ENCODE data around the gene KRTAP5-2. TPM values are rescaled to one million over a fixed set of nuclear protein-coding genes. Genes with fewer than 3 reads are reported as not detected.
A peak's percentile ranks its signal among the peaks of the same experiment; 100 is the strongest.

Gene KRTAP5-2
- total RNA-seq, 4 donors from 2014 or later, result not detected

GRCh38 chr11:1555713-1556153 lies 42.4 kb downstream of the KRTAP5-2 start:
- Histone ChIP-seq H3K27me3 (peaks cover 0 to 77% (median 0%) of the 10 kb centered on the region in 4 donors), H3K36me3 (no peaks in the 10 kb centered on the region), H3K9me3 (no peaks in the 10 kb centered on the region), H3K27ac (no peak overlapping the region), H3K4me3 (no peak overlapping the region), H3K4me1 (peaks cover 23 to 48% (median 27%) of the 10 kb centered on the region in 3 donors)
- WGBS, 2 donors, result 67 to 73% methylated on average over 1 to 6 of the region's 9 CpGs
- no peak for DNase-seq
- no peak for TF ChIP-seq CTCF (IDR thresholded peaks at IDR 0.05)
- TF ChIP-seq POLR2A (IDR thresholded peaks at IDR 0.05), result no peak
- intact Hi-C loops (cut with DNase I), result no loop called here

- H3K27ac ChIP-seq, result no peak overlapping the region
- no peak for DNase-seq
- TF ChIP-seq CTCF (IDR thresholded peaks at IDR 0.05), result no peak
- no peak for TF ChIP-seq POLR2A (IDR thresholded peaks at IDR 0.05)
- H3K4me3 ChIP-seq, result no peak overlapping the region
- intact Hi-C loops (cut with DNase I), result no loop called here
- WGBS, 2 donors, result 57 to 74% methylated on average over 4 of the region's 13 CpGs
- peaks cover 0 to 74% (median 0%) of the 10 kb centered on the region in 4 donors for H3K27me3 ChIP-seq
- peaks cover 23 to 47% (median 27%) of the 10 kb centered on the region in 3 donors for H3K4me1 ChIP-seq
- H3K9me3 ChIP-seq, result no peaks in the 10 kb centered on the region
- no peaks in the 10 kb centered on the region for H3K36me3 ChIP-seq
Observed at GRCh38 chr11:1554981-1555712, 42.9 kb downstream of the KRTAP5-2 start.

GRCh38 chr11:1553808-1554594 lies 44.1 kb downstream of the KRTAP5-2 start:
- DNase-seq, result no peak
- H3K9me3 ChIP-seq, result no peaks in the 10 kb centered on the region
- peak overlapping the region in 1 of 4 donors; percentile 5 for H3K27ac ChIP-seq
- no peaks in the 10 kb centered on the region for H3K36me3 ChIP-seq
- 31 to 37% methylated on average over 6 to 9 of the region's 20 CpGs for WGBS, 2 donors
- H3K4me3 ChIP-seq, result no peak overlapping the region
- peaks cover 0 to 74% (median 0%) of the 10 kb centered on the region in 4 donors for H3K27me3 ChIP-seq
- intact Hi-C loops (cut with DNase I), result no loop called here
- TF ChIP-seq CTCF (IDR thresholded peaks at IDR 0.05) (peak in 2 of 6 experiments; percentile 29 to 44), POLR2A (IDR thresholded peaks at IDR 0.05) (no peak)
- peaks cover 15 to 35% (median 16%) of the 10 kb centered on the region in 3 donors for H3K4me1 ChIP-seq

- no peak for TF ChIP-seq POLR2A (IDR thresholded peaks at IDR 0.05)
- no peak for TF ChIP-seq CTCF (IDR thresholded peaks at IDR 0.05)
- Histone ChIP-seq H3K27ac (peak overlapping the region in 2 of 4 donors; percentile 43 to 78), H3K9me3 (no peaks in the 10 kb centered on the region), H3K27me3 (peaks cover 4 to 78% (median 7%) of the 10 kb centered on the region in 4 donors), H3K36me3 (no peaks in the 10 kb centered on the region), H3K4me1 (peaks cover 30 to 50% (median 32%) of the 10 kb centered on the region in 3 donors), H3K4me3 (no peak overlapping the region)
- 77 to 83% methylated on average over 11 to 12 of the region's 13 CpGs for WGBS, 2 donors
- intact Hi-C loops (cut with DNase I), result no loop called here
- DNase-seq, result no peak
Observed at GRCh38 chr11:1549338-1550330, 48.5 kb downstream of the KRTAP5-2 start.
